Pancreas (tissue), 10 donors: ENCODE results near the gene MOB1B. TPM values are rescaled to one million over a fixed set of nuclear protein-coding genes. Genes with fewer than 3 reads are reported as not detected.

Source experiments
- ATAC-seq, 4 donors: fragments of 200-7000 bp; cut with Tn5 transposase; one replicate each; pipeline versions ENCODE4 v1.8.0 to v1.9.1; 2020; ENCODE audit warnings: mild to moderate bottlenecking in 4 of 4, moderate library complexity in 4 of 4
- DNase-seq, 6 donors: peaks; one replicate each; pipeline ENCODE4 v3.0.0-alpha.2; 2020
- FAIRE-seq: peaks from 2 replicates; lab custom pipeline; 2012; peaks lifted over from hg19 to GRCh38; lab: Jason Lieb, UNC
- H3K27ac ChIP-seq, 4 donors: fragments of 200-600 bp; sonication (generic); 1 replicate in 3 of 4; 2 replicates in 1 of 4; pipeline versions ENCODE4 v1.5.0 to v1.8.0; 2020
- H3K27me3 ChIP-seq, 4 donors: fragments of 200-600 bp; one replicate each; pipeline ENCODE4 v1.8.0; 2021
- H3K36me3 ChIP-seq, 3 donors: fragments of 200-600 bp; sonication (generic) in 1 of 3; one replicate each; pipeline versions ENCODE4 v1.5.0 to v1.8.0; 2020 to 2021
- H3K4me1 ChIP-seq, 3 donors: fragments of 200-600 bp; one replicate each; pipeline ENCODE4 v1.8.0; 2021
- H3K4me3 ChIP-seq, 4 donors: fragments of 200-600 bp; sonication (generic) in 2 of 4; one replicate each; pipeline versions ENCODE4 v1.5.0 to v1.8.0; 2020 to 2021
- H3K9me3 ChIP-seq, 4 donors: fragments of 200-600 bp; one replicate each; pipeline ENCODE4 v1.8.0; 2021
- WGBS, 2 donors: extraction: QIAGEN DNeasy Blood & Tissue Kit; methylation state at CpG; one replicate each; pipeline ENCODE4 v1.1.7; 2013; 5-methylcytosine and 5-hydroxymethylcytosine counted together
- intact Hi-C, 3 donors: fragments of 100-400 bp; cut with DNase I; formaldehyde crosslinking; loops; one replicate each; pipeline versions ENCODE4 v1.11.1 to v1.14.2; 2022
- polyA plus RNA-seq, 2 donors: library from polyadenylated mRNA; stranded (reverse); fragments of 200-250 nt; gene quantifications; one replicate each; pipeline ENCODE4 v1.2.3, GENCODE V29; 2013
- total RNA-seq, 6 donors: library from RNA; stranded (reverse); fragmentation: NEBNext Ultra II Directional in 4 of 6; extraction: Animal tissue kit (Norgen Biotek cat#: 25700) in 4 of 6; gene quantifications; one replicate each; pipeline versions ENCODE4 v1.2.1 to v1.2.4, GENCODE V29; 2021 to 2023
- TF ChIP-seq, protein P1 (sequence below), 4 donors: fragments of 200-600 bp; sonication (generic) in 3 of 4; IDR thresholded peaks; one replicate each; pipeline versions ENCODE4 v1.5.0 to v1.8.0; 2021; ENCODE audit warnings: antibody characterized with exemption in 4 of 4
- donor health status: healthy with polysubstance abuse.
- donor health status: DM: no; HTN: no; CAD: no; lungs with moderate emphysema.
- donor health status: DM: no; HTN: no; CAD: no.
- donor health status: control.
- donor health status: control.
- donor health status: Bipolar disorder and iron deficiency.
- donor health status: DM: yes; HTN: yes; CAD: no.
- donor health status: DM: no; HTN: no; CAD: no.
- donor health status: DM: no; HTN: no; CAD: no.
- donor health status: DM: yes; HTN: yes; CAD: no.

MOB1B gene
- total and polyA plus RNA-seq, 8 donors: 3.6 to 15.6 (median 9.4) TPM

DNA sequence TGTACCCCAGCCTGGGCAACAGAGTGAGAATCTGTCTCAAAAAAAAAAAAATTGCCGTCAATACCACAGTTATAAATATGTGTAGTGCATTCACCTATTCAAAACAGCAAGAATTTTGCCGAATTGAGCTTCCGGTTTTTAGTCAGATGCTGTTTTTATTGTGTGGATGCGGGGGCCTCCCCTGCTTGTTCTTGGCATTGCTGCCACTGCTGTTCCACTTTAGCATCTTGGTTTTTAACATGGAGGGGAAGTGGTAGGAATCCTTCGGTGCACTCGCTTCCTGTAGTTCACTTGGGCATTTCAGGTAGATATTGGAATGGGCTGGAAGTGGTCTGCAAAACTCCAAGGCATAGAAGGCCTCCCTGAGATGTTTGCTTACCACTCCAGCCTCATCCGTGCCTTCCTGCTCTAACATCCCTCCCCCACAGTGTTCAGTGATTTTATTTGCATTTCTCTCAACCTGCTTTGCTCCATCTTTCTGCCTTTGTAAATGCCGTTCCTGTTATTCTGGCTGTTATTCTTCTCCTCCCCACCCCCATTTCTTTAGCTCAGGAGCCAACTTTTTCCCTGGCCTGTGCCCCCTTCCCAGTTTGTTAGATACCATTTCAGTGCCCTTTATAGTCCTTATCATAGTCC is 25.5 kb downstream of the MOB1B start:
- Histone ChIP-seq H3K4me1 (no peaks in the 10 kb centered on the region), H3K36me3 (no peaks in the 10 kb centered on the region), H3K4me3 (no peak overlapping the region), H3K27me3 (no peaks in the 10 kb centered on the region), H3K9me3 (no peaks in the 10 kb centered on the region), H3K27ac (no peak overlapping the region)
- FAIRE-seq: no peak
- WGBS, 2 donors: 74 to 82% methylated on average over 8 of the region's 8 CpGs
- intact Hi-C loops: no loop called here
- TF ChIP-seq, protein P1, sequence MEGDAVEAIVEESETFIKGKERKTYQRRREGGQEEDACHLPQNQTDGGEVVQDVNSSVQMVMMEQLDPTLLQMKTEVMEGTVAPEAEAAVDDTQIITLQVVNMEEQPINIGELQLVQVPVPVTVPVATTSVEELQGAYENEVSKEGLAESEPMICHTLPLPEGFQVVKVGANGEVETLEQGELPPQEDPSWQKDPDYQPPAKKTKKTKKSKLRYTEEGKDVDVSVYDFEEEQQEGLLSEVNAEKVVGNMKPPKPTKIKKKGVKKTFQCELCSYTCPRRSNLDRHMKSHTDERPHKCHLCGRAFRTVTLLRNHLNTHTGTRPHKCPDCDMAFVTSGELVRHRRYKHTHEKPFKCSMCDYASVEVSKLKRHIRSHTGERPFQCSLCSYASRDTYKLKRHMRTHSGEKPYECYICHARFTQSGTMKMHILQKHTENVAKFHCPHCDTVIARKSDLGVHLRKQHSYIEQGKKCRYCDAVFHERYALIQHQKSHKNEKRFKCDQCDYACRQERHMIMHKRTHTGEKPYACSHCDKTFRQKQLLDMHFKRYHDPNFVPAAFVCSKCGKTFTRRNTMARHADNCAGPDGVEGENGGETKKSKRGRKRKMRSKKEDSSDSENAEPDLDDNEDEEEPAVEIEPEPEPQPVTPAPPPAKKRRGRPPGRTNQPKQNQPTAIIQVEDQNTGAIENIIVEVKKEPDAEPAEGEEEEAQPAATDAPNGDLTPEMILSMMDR (IDR thresholded peaks at IDR 0.05): no peak
- no peak for DNase-seq
- ATAC-seq: peak in 2 of 4 donors; percentile 21 to 46

DNA sequence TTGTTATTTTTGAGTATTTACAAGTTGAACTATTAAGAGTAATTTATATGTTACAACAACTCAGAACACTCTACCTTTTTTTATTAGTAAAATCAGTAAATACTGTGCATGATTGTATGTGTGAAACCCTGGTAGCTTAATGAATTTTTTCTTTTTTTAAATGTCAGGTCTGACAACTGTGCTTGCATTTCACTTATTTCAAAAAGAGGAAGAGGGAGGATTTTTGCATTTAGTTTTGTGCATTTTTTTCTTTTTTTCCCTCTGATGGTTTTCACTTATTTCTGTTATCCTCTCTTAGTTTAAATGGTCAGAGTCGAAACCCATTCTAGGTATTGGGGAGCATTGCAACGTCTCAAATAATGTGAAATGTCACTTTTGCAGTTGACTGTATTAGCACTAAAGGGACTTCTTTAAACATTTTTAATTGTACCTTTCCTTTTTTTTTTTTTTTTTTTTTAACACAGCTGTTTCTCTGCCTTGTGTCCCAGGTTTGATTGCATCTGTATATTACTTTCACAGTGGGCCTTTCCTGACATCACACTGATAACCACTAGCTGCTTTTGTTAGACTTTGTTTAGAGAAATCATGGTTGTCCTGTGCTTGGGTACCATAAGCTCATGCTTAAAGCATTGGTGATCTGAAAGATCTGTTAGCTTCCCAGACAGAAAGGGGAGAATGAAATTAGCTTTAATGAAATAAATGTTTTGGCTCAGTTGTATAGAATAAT is 28.5 kb downstream of the MOB1B start:
- intact Hi-C loops: no loop called here
- WGBS, 2 donors: 72 to 88% methylated on average over 2 of the region's 2 CpGs
- DNase-seq (no peak), ATAC-seq (no peak), FAIRE-seq (no peak)
- H3K27me3 ChIP-seq: no peaks in the 10 kb centered on the region
- TF ChIP-seq, protein P1 (IDR thresholded peaks at IDR 0.05): no peak
- no peaks in the 10 kb centered on the region for H3K9me3 ChIP-seq
- no peak overlapping the region for H3K4me3 ChIP-seq
- no peaks in the 10 kb centered on the region for H3K36me3 ChIP-seq
- no peak overlapping the region for H3K27ac ChIP-seq
- H3K4me1 ChIP-seq: no peaks in the 10 kb centered on the region

DNA sequence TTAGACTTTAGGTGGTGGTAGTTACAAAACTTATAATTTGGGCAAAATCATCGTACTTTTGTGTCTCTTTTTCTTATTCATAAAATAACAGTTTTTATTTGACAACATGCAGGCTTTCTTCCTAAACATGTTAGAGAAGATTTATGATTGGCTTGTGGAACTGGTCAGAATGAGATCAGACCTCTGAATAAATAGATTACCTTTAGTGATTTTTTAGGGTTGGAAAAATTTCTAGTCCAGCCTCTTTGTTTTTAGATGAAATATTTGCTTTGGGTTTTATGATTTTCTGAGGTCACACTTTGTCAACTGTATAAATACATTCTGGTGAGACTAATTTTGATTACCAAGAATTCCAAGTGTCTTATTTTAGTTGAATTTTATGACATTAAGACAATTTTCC is 29.2 kb downstream of the MOB1B start:
- H3K4me1 ChIP-seq: no peaks in the 10 kb centered on the region
- H3K36me3 ChIP-seq: no peaks in the 10 kb centered on the region
- FAIRE-seq: no peak
- H3K9me3 ChIP-seq: no peaks in the 10 kb centered on the region
- TF ChIP-seq, protein P1 (IDR thresholded peaks at IDR 0.05): no peak
- DNase-seq: no peak
- intact Hi-C loops: no loop called here
- H3K27me3 ChIP-seq: no peaks in the 10 kb centered on the region
- H3K27ac ChIP-seq: no peak overlapping the region
- ATAC-seq: no peak
- 90 to 91% methylated on average over 1 of the region's 1 CpG for WGBS, 2 donors
- H3K4me3 ChIP-seq: no peak overlapping the region

DNA sequence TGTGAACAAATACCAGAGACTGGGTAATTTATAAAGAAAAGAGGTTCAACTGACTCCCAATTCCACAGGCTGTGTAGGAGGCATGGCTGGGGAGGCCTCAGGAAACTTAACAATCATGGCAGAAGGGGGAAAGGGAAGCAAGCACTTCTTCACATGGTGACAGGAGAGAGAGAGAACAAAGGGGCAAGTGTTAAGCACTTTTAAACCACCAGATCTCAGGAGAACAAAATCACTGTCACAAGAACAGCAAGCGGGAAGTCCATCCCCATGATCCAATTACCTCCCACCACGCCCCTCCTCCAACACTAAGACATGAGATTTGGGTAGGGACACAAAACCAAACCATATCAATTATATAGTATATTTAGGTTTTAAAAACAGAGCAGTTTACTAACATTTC is 30.8 kb downstream of the MOB1B start:
- TF ChIP-seq, protein P1 (IDR thresholded peaks at IDR 0.05): no peak
- FAIRE-seq (no peak), ATAC-seq (no peak), DNase-seq (no peak)
- H3K27me3 ChIP-seq: no peaks in the 10 kb centered on the region
- no peaks in the 10 kb centered on the region for H3K36me3 ChIP-seq
- no peaks in the 10 kb centered on the region for H3K9me3 ChIP-seq
- WGBS, 2 donors: 97 to 100% methylated on average over 2 of the region's 2 CpGs
- no peak overlapping the region for H3K4me3 ChIP-seq
- H3K4me1 ChIP-seq: no peaks in the 10 kb centered on the region
- intact Hi-C loops: no loop called here
- no peak overlapping the region for H3K27ac ChIP-seq
